Fibroblast of lung (primary cell): ENCODE results near the gene ADAMTS16. TPM values are rescaled to one million over a fixed set of nuclear protein-coding genes. Genes with fewer than 3 reads are reported as not detected.

ENCODE experiments used
- DNase-seq, 2 donors: peaks; one replicate each; pipeline versions ENCODE4 v3.0.0 to v3.0.0-alpha.2; 2010; ENCODE audit warnings: low read depth in 2 of 2
- H2AFZ ChIP-seq: 2 replicates; pipeline ENCODE4 v1.5.1; 2012; ENCODE audit warnings: low read length, control low read depth, inconsistent platforms
- H3K27ac ChIP-seq: 2 replicates; pipeline ENCODE4 v1.5.1; 2011; ENCODE audit warnings: low read length, control low read depth; ENCODE audit not compliant: insufficient read depth
- H3K27me3 ChIP-seq: 2 replicates; pipeline ENCODE4 v1.5.1; 2011; ENCODE audit warnings: mild to moderate bottlenecking, low read length; ENCODE audit not compliant: control insufficient read depth, insufficient read depth
- H3K36me3 ChIP-seq: 2 replicates; pipeline ENCODE4 v1.5.1; 2011; ENCODE audit warnings: low read length; ENCODE audit not compliant: control insufficient read depth, insufficient read depth
- H3K4me1 ChIP-seq: 2 replicates; pipeline ENCODE4 v1.5.1; 2011; ENCODE audit warnings: low read length; ENCODE audit not compliant: control insufficient read depth, insufficient read depth; ENCODE audit errors: extremely low read depth
- H3K4me2 ChIP-seq: 2 replicates; pipeline ENCODE4 v1.5.1; 2011; ENCODE audit warnings: low read length, control low read depth; ENCODE audit not compliant: insufficient read depth; ENCODE audit errors: extremely low read depth
- H3K4me3 ChIP-seq, 4 experiments: fragments of 200-600 bp in 1 of 4; sonication (generic) in 1 of 4; replicated peaks in 1 of 4; 2 replicates each; pipeline ENCODE4 v1.5.1; 2011 to 2016; ENCODE audit warnings: low read length in 4 of 4, low read depth in 3 of 4, mild to moderate bottlenecking in 3 of 4, control low read depth in 2 of 4, inconsistent platforms in 1 of 4, mixed read lengths in 1 of 4; ENCODE audit not compliant: insufficient read depth in 1 of 4; ENCODE audit errors: control extremely low read depth in 1 of 4
- H3K79me2 ChIP-seq: 2 replicates; pipeline ENCODE4 v1.5.1; 2012; ENCODE audit warnings: mild to moderate bottlenecking, low read length, inconsistent platforms; ENCODE audit not compliant: control insufficient read depth, insufficient read depth
- H3K9ac ChIP-seq: 2 replicates; pipeline ENCODE4 v1.5.1; 2011; ENCODE audit warnings: mild to moderate bottlenecking, low read length, control low read depth; ENCODE audit not compliant: insufficient read depth
- H3K9me3 ChIP-seq: 2 replicates; pipeline ENCODE4 v1.5.1; 2012; ENCODE audit warnings: low read depth, low read length; ENCODE audit not compliant: control insufficient read depth, insufficient read depth
- H4K20me1 ChIP-seq: 2 replicates; pipeline ENCODE4 v1.5.1; 2011; ENCODE audit warnings: low read length; ENCODE audit not compliant: control insufficient read depth, insufficient read depth; ENCODE audit errors: extremely low read depth
- EZH2 ChIP-seq: IDR thresholded peaks from 2 replicates; pipeline ENCODE4 v1.5.1; 2012; ENCODE audit warnings: low read length, control low read depth, mild to moderate bottlenecking; ENCODE audit errors: missing control alignments
- polyA plus RNA-seq, 2 donors: library from polyadenylated mRNA; depleted of rRNA in 1 of 2; stranded (reverse) in 1 of 2; unstranded in 1 of 2; fragments of >200 nt; gene quantifications; 2 replicates each; pipeline ENCODE4 v1.2.1, GENCODE V29; 2011 to 2012; ENCODE audit warnings: missing spikeins in 1 of 2
- total RNA-seq: library from RNA; depleted of rRNA; stranded (reverse); fragments of >200 nt; gene quantifications from 2 replicates; pipeline ENCODE4 v1.2.1, GENCODE V29; 2014
- TF ChIP-seq, protein P1 (sequence below), 2 donors: IDR thresholded peaks in 1 of 2; conservative IDR thresholded peaks in 1 of 2; 1 replicate in 1 of 2; 2 replicates in 1 of 2; pipeline ENCODE4 v1.5.1; 2011 to 2012; ENCODE audit warnings: low read length in 2 of 2, control low read depth in 1 of 2, inconsistent platforms in 1 of 2, low read depth in 1 of 2, mild to moderate bottlenecking in 1 of 2

ADAMTS16 gene
- total and polyA plus RNA-seq, 2 donors (not counting 1 experiment from before 2014, with no cell fraction given): 0.06 to 0.17 TPM

GRCh38 chr5:5276951-5277517 lies 136.9 kb downstream of the ADAMTS16 start:
- Histone ChIP-seq H3K27ac (no peak overlapping the region), H3K36me3 (no peaks in the 10 kb centered on the region), H3K9ac (no peak overlapping the region), H3K4me1 (no peaks in the 10 kb centered on the region), H4K20me1 (no peaks in the 10 kb centered on the region), H3K4me3 (no peak overlapping the region), H3K79me2 (no peaks in the 10 kb centered on the region), H3K27me3 (no peaks in the 10 kb centered on the region), H3K4me2 (no peak overlapping the region), H3K9me3 (no peaks in the 10 kb centered on the region), H2AFZ (no peak overlapping the region)
- TF ChIP-seq, protein P1, sequence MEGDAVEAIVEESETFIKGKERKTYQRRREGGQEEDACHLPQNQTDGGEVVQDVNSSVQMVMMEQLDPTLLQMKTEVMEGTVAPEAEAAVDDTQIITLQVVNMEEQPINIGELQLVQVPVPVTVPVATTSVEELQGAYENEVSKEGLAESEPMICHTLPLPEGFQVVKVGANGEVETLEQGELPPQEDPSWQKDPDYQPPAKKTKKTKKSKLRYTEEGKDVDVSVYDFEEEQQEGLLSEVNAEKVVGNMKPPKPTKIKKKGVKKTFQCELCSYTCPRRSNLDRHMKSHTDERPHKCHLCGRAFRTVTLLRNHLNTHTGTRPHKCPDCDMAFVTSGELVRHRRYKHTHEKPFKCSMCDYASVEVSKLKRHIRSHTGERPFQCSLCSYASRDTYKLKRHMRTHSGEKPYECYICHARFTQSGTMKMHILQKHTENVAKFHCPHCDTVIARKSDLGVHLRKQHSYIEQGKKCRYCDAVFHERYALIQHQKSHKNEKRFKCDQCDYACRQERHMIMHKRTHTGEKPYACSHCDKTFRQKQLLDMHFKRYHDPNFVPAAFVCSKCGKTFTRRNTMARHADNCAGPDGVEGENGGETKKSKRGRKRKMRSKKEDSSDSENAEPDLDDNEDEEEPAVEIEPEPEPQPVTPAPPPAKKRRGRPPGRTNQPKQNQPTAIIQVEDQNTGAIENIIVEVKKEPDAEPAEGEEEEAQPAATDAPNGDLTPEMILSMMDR (conservative IDR thresholded peaks at IDR 0.05 in 1 of 2, IDR thresholded peaks at IDR 0.05 in 1 of 2; ENCODE audit: low read depth in 1 of 2, low read length in 2 of 2): no peak
- no peak for TF ChIP-seq EZH2
- no peak for DNase-seq

DNA sequence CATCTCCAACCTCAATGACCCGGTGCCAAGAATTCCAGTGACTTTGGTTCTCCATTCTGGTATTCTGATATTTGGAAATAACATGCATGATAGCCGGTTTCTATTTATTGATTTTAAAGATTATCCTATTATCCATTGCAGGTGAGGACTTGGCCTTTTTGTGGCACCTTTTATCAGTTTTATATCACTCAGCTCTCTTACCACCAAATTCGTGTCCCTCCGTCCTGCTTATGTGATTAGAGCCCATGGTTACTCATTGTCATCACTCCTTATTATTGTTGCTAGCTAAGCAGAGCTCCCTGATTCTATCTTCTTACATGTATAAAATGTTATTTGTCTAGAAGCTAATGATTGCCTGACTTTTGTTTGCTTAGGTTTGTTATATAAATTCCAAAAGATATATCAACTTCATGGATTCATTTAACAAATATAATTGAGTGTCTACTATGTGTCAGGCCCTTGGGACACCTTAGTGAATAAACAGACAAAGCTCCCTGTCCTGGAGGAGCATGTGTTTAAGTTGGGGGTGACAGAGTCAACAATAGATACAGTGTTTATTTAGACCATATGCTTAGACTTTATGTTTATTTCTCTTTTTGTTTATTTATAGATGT lies 138.2 kb downstream of the ADAMTS16 start:
- no peak for TF ChIP-seq EZH2
- TF ChIP-seq, protein P1 (conservative IDR thresholded peaks at IDR 0.05 in 1 of 2, IDR thresholded peaks at IDR 0.05 in 1 of 2; ENCODE audit: low read depth in 1 of 2, low read length in 2 of 2): no peak
- DNase-seq: no peak
- no peak overlapping the region for H3K4me3 ChIP-seq
- no peaks in the 10 kb centered on the region for H3K9me3 ChIP-seq
- no peak overlapping the region for H2AFZ ChIP-seq
- no peaks in the 10 kb centered on the region for H3K27me3 ChIP-seq
- H3K4me1 ChIP-seq: no peaks in the 10 kb centered on the region
- H3K4me2 ChIP-seq: no peak overlapping the region
- no peaks in the 10 kb centered on the region for H3K79me2 ChIP-seq
- H3K36me3 ChIP-seq: no peaks in the 10 kb centered on the region
- no peaks in the 10 kb centered on the region for H4K20me1 ChIP-seq
- no peak overlapping the region for H3K27ac ChIP-seq
- H3K9ac ChIP-seq: no peak overlapping the region

- Histone ChIP-seq H3K9me3 (no peaks in the 10 kb centered on the region), H4K20me1 (no peaks in the 10 kb centered on the region), H3K27ac (no peak overlapping the region), H3K4me1 (no peaks in the 10 kb centered on the region), H3K4me2 (no peak overlapping the region), H3K27me3 (no peaks in the 10 kb centered on the region), H2AFZ (no peak overlapping the region), H3K79me2 (no peaks in the 10 kb centered on the region), H3K9ac (no peak overlapping the region), H3K36me3 (no peaks in the 10 kb centered on the region), H3K4me3 (no peak overlapping the region)
- TF ChIP-seq, protein P1 (conservative IDR thresholded peaks at IDR 0.05 in 1 of 2, IDR thresholded peaks at IDR 0.05 in 1 of 2; ENCODE audit: low read depth in 1 of 2, low read length in 2 of 2): no peak
- no peak for TF ChIP-seq EZH2
- DNase-seq: no peak
Measured at GRCh38 chr5:5278815-5279381, 138.8 kb downstream of the ADAMTS16 start.
